ENCODE data around the gene ILKAP.

Gene ILKAP

DNA sequence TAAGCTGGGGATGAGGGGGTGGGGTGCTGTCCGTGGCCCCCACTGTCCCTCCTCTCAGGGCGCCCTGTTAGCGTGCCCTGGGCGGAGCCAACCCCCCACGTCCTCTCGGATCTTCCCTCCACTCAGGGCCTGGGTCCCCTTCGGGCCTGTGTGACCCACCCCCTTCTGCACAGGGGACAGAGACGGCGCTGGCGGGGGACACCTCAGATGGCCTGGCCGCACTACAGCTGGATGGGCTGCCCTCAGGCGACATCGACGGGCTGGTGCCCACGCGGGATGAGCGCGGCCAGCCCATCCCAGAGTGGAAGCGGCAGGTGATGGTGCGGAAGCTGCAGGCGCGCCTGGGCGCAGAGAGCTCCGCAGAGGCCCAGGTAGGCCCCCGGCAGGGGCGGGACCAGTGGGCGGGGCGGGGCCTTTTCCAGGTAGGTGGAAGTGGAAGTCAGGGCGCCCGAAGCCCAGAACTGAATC lies 74.9 kb downstream of the ILKAP start:
- Histone ChIP-seq H3K27me3 (ENCODE audit: insufficient read depth, poor library complexity, severe bottlenecking) (no peaks in the 10 kb centered on the region), H3K27ac (replicated peaks) (no peak overlapping the region), H3K4me3 (replicated peaks; ENCODE audit: insufficient read depth, low read length) (no peak overlapping the region)
- TF ChIP-seq SPI1 (IDR thresholded peaks at IDR 0.05; ENCODE audit: borderline replicate concordance, low read depth) (no peak), POLR2AphosphoS5 (IDR thresholded peaks at IDR 0.05; ENCODE audit: low read depth) (no peak), GABPA (IDR thresholded peaks at IDR 0.05; ENCODE audit: low read depth) (no peak)
- TF ChIP-seq, protein P1, sequence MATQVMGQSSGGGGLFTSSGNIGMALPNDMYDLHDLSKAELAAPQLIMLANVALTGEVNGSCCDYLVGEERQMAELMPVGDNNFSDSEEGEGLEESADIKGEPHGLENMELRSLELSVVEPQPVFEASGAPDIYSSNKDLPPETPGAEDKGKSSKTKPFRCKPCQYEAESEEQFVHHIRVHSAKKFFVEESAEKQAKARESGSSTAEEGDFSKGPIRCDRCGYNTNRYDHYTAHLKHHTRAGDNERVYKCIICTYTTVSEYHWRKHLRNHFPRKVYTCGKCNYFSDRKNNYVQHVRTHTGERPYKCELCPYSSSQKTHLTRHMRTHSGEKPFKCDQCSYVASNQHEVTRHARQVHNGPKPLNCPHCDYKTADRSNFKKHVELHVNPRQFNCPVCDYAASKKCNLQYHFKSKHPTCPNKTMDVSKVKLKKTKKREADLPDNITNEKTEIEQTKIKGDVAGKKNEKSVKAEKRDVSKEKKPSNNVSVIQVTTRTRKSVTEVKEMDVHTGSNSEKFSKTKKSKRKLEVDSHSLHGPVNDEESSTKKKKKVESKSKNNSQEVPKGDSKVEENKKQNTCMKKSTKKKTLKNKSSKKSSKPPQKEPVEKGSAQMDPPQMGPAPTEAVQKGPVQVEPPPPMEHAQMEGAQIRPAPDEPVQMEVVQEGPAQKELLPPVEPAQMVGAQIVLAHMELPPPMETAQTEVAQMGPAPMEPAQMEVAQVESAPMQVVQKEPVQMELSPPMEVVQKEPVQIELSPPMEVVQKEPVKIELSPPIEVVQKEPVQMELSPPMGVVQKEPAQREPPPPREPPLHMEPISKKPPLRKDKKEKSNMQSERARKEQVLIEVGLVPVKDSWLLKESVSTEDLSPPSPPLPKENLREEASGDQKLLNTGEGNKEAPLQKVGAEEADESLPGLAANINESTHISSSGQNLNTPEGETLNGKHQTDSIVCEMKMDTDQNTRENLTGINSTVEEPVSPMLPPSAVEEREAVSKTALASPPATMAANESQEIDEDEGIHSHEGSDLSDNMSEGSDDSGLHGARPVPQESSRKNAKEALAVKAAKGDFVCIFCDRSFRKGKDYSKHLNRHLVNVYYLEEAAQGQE (IDR thresholded peaks at IDR 0.05; ENCODE audit: insufficient replicate concordance, low read depth): no peak
- TF ChIP-seq, protein P2, sequence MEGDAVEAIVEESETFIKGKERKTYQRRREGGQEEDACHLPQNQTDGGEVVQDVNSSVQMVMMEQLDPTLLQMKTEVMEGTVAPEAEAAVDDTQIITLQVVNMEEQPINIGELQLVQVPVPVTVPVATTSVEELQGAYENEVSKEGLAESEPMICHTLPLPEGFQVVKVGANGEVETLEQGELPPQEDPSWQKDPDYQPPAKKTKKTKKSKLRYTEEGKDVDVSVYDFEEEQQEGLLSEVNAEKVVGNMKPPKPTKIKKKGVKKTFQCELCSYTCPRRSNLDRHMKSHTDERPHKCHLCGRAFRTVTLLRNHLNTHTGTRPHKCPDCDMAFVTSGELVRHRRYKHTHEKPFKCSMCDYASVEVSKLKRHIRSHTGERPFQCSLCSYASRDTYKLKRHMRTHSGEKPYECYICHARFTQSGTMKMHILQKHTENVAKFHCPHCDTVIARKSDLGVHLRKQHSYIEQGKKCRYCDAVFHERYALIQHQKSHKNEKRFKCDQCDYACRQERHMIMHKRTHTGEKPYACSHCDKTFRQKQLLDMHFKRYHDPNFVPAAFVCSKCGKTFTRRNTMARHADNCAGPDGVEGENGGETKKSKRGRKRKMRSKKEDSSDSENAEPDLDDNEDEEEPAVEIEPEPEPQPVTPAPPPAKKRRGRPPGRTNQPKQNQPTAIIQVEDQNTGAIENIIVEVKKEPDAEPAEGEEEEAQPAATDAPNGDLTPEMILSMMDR (IDR thresholded peaks at IDR 0.05; ENCODE audit: insufficient read depth, low read length): no peak
- no peak for DNase-seq (ENCODE audit: low read depth in 1 of 2, low spot score in 1 of 2)

DNA sequence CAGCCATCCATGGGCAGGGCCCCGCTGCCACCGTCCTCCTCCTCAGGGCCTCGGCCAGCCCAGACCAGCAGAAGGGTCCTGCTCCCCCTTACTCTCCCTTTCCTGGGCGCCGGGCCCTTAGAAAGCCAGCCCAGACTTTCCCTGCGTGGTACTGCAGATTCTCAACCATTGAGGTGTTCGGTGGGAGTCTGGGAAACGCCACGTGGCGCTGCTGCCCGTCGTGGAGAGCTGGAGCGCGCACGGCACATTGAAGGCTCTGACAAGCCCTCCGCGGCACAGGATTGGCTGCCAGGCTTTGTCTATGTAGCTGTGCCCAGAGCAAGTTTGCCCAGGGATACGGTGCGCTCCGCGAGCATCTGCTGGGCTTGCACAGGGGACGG lies 75.4 kb downstream of the ILKAP start:
- no peak for DNase-seq (ENCODE audit: low read depth in 1 of 2, low spot score in 1 of 2)
- Histone ChIP-seq H3K27ac (replicated peaks) (no peak overlapping the region), H3K27me3 (ENCODE audit: insufficient read depth, poor library complexity, severe bottlenecking) (no peaks in the 10 kb centered on the region), H3K4me3 (replicated peaks; ENCODE audit: insufficient read depth, low read length) (no peak overlapping the region)
- TF ChIP-seq SPI1 (IDR thresholded peaks at IDR 0.05; ENCODE audit: borderline replicate concordance, low read depth): no peak
- TF ChIP-seq, protein P2 (IDR thresholded peaks at IDR 0.05; ENCODE audit: insufficient read depth, low read length): no peak
- TF ChIP-seq POLR2AphosphoS5 (IDR thresholded peaks at IDR 0.05; ENCODE audit: low read depth): no peak
- TF ChIP-seq GABPA (IDR thresholded peaks at IDR 0.05; ENCODE audit: low read depth): no peak
- TF ChIP-seq, protein P1 (IDR thresholded peaks at IDR 0.05; ENCODE audit: insufficient replicate concordance, low read depth): no peak

DNA sequence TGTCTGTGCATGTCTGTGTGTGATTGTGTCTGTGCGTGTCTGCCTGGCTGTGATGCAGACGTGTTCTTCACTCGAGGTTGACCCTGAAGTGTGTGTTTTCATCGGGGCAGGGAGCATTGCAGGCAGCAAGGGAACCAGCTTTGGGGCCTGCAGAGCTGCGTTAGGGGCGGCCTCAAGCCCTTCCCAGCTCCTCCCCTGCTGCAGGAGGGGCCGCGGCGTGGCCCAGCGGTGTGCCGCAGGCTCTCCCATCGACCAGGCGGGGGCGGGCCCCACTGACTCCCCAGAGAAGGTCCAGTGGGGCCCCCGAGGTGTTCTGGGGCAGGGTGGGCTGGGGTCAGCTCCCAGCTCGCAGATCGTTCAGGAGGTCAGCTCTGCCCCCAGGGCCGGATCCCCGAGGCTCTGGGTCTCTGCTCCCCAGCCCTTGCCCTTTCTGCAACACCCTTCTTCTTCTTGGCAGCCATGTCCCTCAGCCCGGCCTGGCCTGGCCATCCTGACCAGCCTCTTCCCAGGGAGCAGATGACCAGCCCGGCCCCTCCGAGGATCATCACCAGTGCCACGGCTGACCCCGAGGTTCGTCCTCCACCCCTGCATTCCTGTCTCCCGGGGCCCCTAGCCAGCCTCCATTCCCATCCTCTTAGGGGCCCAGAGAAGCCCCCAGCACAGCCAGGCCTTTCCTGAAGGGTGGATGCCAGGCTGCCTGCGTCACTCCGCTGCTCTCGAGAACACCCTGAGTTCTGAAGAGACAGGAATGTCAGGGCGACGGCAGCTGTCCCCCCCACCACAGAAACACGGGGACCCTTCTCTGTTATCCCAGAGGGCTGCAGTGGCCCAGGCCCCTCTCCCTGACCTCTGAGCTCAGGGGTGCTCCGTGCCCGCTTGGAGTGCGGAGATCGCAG lies 76.1 kb downstream of the ILKAP start:
- Histone ChIP-seq H3K27ac (replicated peaks) (no peak overlapping the region), H3K27me3 (ENCODE audit: insufficient read depth, poor library complexity, severe bottlenecking) (no peaks in the 10 kb centered on the region), H3K4me3 (replicated peaks; ENCODE audit: insufficient read depth, low read length) (no peak overlapping the region)
- TF ChIP-seq GABPA (IDR thresholded peaks at IDR 0.05; ENCODE audit: low read depth): no peak
- TF ChIP-seq, protein P1 (IDR thresholded peaks at IDR 0.05; ENCODE audit: insufficient replicate concordance, low read depth): no peak
- no peak for DNase-seq (ENCODE audit: low read depth in 1 of 2, low spot score in 1 of 2)
